ENCODE data around the gene SMG7. TPM values are rescaled to one million over a fixed set of nuclear protein-coding genes. Genes with fewer than 3 reads are reported as not detected.
"Not testable (repeated sequence)": the region's sequence is repeated elsewhere in the genome, so short reads cannot be mapped to it uniquely, and the experiment has no call there.

SMG7 gene
- total and polyA plus RNA-seq, 2 of the 4 experiments (the other 2 are of a cell fraction), result 18.1 to 22.6 TPM

GRCh38 chr1:183424691-183425090 lies 47.6 kb upstream of the SMG7 start:
- no peak overlapping the region for H2AK5ac ChIP-seq (ENCODE audit: low read depth, low read length)
- no peak overlapping the region for H3K56ac ChIP-seq (ENCODE audit: extremely low read depth, insufficient read depth, low read length)
- DNase-seq (no peak), ATAC-seq (ENCODE audit: low read depth) (no peak)
- no peak overlapping the region for H3K9ac ChIP-seq (ENCODE audit: low read depth, low read length)
- no peak overlapping the region for H2AK9ac ChIP-seq (replicated peaks; ENCODE audit: low read depth, low read length, poor library complexity)
- H3K23ac ChIP-seq (ENCODE audit: low read depth, low read length), result no peak overlapping the region
- no peaks in the 10 kb centered on the region for H3K9me1 ChIP-seq (ENCODE audit: insufficient read depth, low read length)
- no peak overlapping the region for H2BK15ac ChIP-seq (ENCODE audit: low read depth, low read length)
- H3K79me1 ChIP-seq (ENCODE audit: low read depth in 1 of 2, low read length in 2 of 2), result no peaks in the 10 kb centered on the region
- no peak overlapping the region for H2AFZ ChIP-seq (replicated peaks; ENCODE audit: low read length, poor library complexity)
- intact Hi-C loops (cut with micrococcal nuclease) (no loop called here), in situ Hi-C loops (cut with MboI; ENCODE audit: low sequenced_read_pairs) (no loop called here), dilution Hi-C loops (cut with HindIII; ENCODE audit: low sequenced_read_pairs, unreplicated experiment) (no loop called here)
- H3K4me3 ChIP-seq (ENCODE audit: insufficient read depth, low read depth, low read length), result no peak overlapping the region
- H3K27me3 ChIP-seq (ENCODE audit: control insufficient read depth, insufficient read depth, low read length), result peaks cover 12% of the 10 kb centered on the region
- H3K4me2 ChIP-seq (ENCODE audit: low read depth, low read length), result no peak overlapping the region
- H2BK20ac ChIP-seq (ENCODE audit: low read depth, low read length), result no peak overlapping the region
- no peaks in the 10 kb centered on the region for H4K20me1 ChIP-seq (ENCODE audit: insufficient read depth, low read length)
- H3K14ac ChIP-seq (replicated peaks; ENCODE audit: low read depth, low read length), result no peak overlapping the region
- H3K36me3 ChIP-seq (ENCODE audit: control insufficient read depth, insufficient read depth, low read length), result no peaks in the 10 kb centered on the region
- H3K27ac ChIP-seq (ENCODE audit: insufficient read depth, low read length), result no peak overlapping the region
- no peak overlapping the region for H4K91ac ChIP-seq (ENCODE audit: insufficient read depth, low read depth, low read length)
- ChIA-PET CTCF (no interaction called here), POLR2A (ENCODE audit: unreplicated experiment) (no interaction called here)
- no peak overlapping the region for H4K8ac ChIP-seq (ENCODE audit: low read depth in 2 of 2, low read length in 2 of 2)
- TF ChIP-seq RCOR1 (IDR thresholded peaks at IDR 0.05; ENCODE audit: insufficient replicate concordance, low read length) (no peak), RAD21 (IDR thresholded peaks at IDR 0.05; ENCODE audit: low read length) (no peak), MAFK (IDR thresholded peaks at IDR 0.05; ENCODE audit: low read depth, low read length) (no peak), POLR2A (IDR thresholded peaks at IDR 0.05; ENCODE audit: low read depth, low read length) (no peak), BHLHE40 (IDR thresholded peaks at IDR 0.05; ENCODE audit: low read depth, low read length) (no peak), FOS (IDR thresholded peaks at IDR 0.05; ENCODE audit: low read depth, low read length) (no peak), NFE2L2 (IDR thresholded peaks at IDR 0.05; ENCODE audit: low read depth, low read length) (no peak), CEBPB (IDR thresholded peaks at IDR 0.05; ENCODE audit: low read depth, low read length) (no peak), CTCF (conservative IDR thresholded peaks at IDR 0.05; ENCODE audit: low read depth, low read length) (no peak), MXI1 (IDR thresholded peaks at IDR 0.05; ENCODE audit: borderline replicate concordance, low read depth, low read length) (no peak)
- no TSS peak for BruUV-seq (replicated peaks)
- no peak overlapping the region for H3K18ac ChIP-seq (ENCODE audit: low read depth, low read length)
- no peak overlapping the region for H3K4ac ChIP-seq (ENCODE audit: low read depth, low read length)
- no peaks in the 10 kb centered on the region for H3K9me3 ChIP-seq (ENCODE audit: control insufficient read depth, insufficient read depth, low read length)
- no peak overlapping the region for H4K5ac ChIP-seq (ENCODE audit: low read depth, low read length)
- no peak overlapping the region for H2BK120ac ChIP-seq (ENCODE audit: low read depth, low read length)
- no peak overlapping the region for H2BK5ac ChIP-seq (ENCODE audit: low read depth, low read length, poor library complexity, severe bottlenecking)
- no peaks in the 10 kb centered on the region for H3K4me1 ChIP-seq (ENCODE audit: control insufficient read depth, insufficient read depth, low read length)

- BruUV-seq (replicated peaks); H3K4me3 ChIP-seq (ENCODE audit: insufficient read depth, low read depth, low read length); intact Hi-C loops (cut with micrococcal nuclease); H2BK5ac ChIP-seq (ENCODE audit: low read depth, low read length, poor library complexity, severe bottlenecking); H3K4me2 ChIP-seq (ENCODE audit: low read depth, low read length); H2BK20ac ChIP-seq (ENCODE audit: low read depth, low read length); H3K9me3 ChIP-seq (ENCODE audit: control insufficient read depth, insufficient read depth, low read length); POLR2A ChIA-PET (ENCODE audit: unreplicated experiment); H4K91ac ChIP-seq (ENCODE audit: insufficient read depth, low read depth, low read length); H3K4me1 ChIP-seq (ENCODE audit: control insufficient read depth, insufficient read depth, low read length); H4K5ac ChIP-seq (ENCODE audit: low read depth, low read length); H4K8ac ChIP-seq (ENCODE audit: low read depth in 2 of 2, low read length in 2 of 2); H3K9me1 ChIP-seq (ENCODE audit: insufficient read depth, low read length); H2BK15ac ChIP-seq (ENCODE audit: low read depth, low read length); H3K4ac ChIP-seq (ENCODE audit: low read depth, low read length); ATAC-seq (ENCODE audit: low read depth); H2AK5ac ChIP-seq (ENCODE audit: low read depth, low read length); H3K27ac ChIP-seq (ENCODE audit: insufficient read depth, low read length); dilution Hi-C loops (cut with HindIII; ENCODE audit: low sequenced_read_pairs, unreplicated experiment); in situ Hi-C loops (cut with MboI; ENCODE audit: low sequenced_read_pairs); H2BK120ac ChIP-seq (ENCODE audit: low read depth, low read length); H3K36me3 ChIP-seq (ENCODE audit: control insufficient read depth, insufficient read depth, low read length); H3K56ac ChIP-seq (ENCODE audit: extremely low read depth, insufficient read depth, low read length); H3K14ac ChIP-seq (replicated peaks; ENCODE audit: low read depth, low read length); H3K18ac ChIP-seq (ENCODE audit: low read depth, low read length); H2AFZ ChIP-seq (replicated peaks; ENCODE audit: low read length, poor library complexity); DNase-seq; H3K79me1 ChIP-seq (ENCODE audit: low read depth in 1 of 2, low read length in 2 of 2); H4K20me1 ChIP-seq (ENCODE audit: insufficient read depth, low read length); H3K9ac ChIP-seq (ENCODE audit: low read depth, low read length); H3K23ac ChIP-seq (ENCODE audit: low read depth, low read length); CTCF ChIA-PET; H2AK9ac ChIP-seq (replicated peaks; ENCODE audit: low read depth, low read length, poor library complexity): not testable (repeated sequence)
- H3K27me3 ChIP-seq (ENCODE audit: control insufficient read depth, insufficient read depth, low read length), result peaks cover 10% of the 10 kb centered on the region
- no CpG with 5 or more reads among the region's 3 CpGs for WGBS, 2 experiments (ENCODE audit: extremely low coverage in 2 of 2, insufficient read length in 1 of 2)
These were observed 44.7 kb upstream of the SMG7 start for GRCh38 chr1:183427591-183427990.

All from IMR-90 (cell line).